SU-DHL-6 (cell line): ENCODE measurements around the gene SPACA9.

Source experiments
- H2AFZ ChIP-seq: fragments of 200-600 bp; sonication (generic); 2 replicates; pipeline ENCODE4 v1.6.1; 2014; ENCODE audit warnings: low read depth, mild to moderate bottlenecking, moderate library complexity, mixed read lengths, antibody characterized with exemption, low read length; ENCODE audit not compliant: severe bottlenecking
- H3F3A ChIP-seq: fragments of 200-600 bp; shearing (Covaris generic); 2 replicates; pipeline ENCODE4 v1.6.0; 2016; ENCODE audit warnings: antibody characterized with exemption, mild to moderate bottlenecking; ENCODE audit not compliant: insufficient read depth
- H3K27ac ChIP-seq: fragments of 200-600 bp; sonication (generic); 2 replicates; pipeline ENCODE4 v1.5.1; 2016; ENCODE audit warnings: low read depth, mild to moderate bottlenecking, low read length, moderate library complexity, mixed read lengths
- H3K27me3 ChIP-seq: fragments of 200-600 bp; sonication (generic), shearing (Covaris generic); 2 replicates; pipeline ENCODE4 v1.6.0; 2014; ENCODE audit warnings: mild to moderate bottlenecking, low read length
- H3K36me3 ChIP-seq: fragments of 200-600 bp; sonication (generic); 2 replicates; pipeline ENCODE4 v1.6.1; 2014; ENCODE audit warnings: mild to moderate bottlenecking, low read length, mixed read lengths
- H3K4me2 ChIP-seq: fragments of 300-600, 200-600 bp; shearing (Covaris generic), sonication (generic); 2 replicates; pipeline ENCODE4 v1.6.0; 2014; ENCODE audit warnings: low read length, low read depth, mild to moderate bottlenecking; ENCODE audit not compliant: poor library complexity, severe bottlenecking
- H3K4me3 ChIP-seq: fragments of 200-600 bp; sonication (generic); 2 replicates; pipeline ENCODE4 v1.5.1; 2014; ENCODE audit warnings: antibody characterized with exemption, low read length, mild to moderate bottlenecking, mixed read lengths; ENCODE audit not compliant: insufficient read depth, poor library complexity, severe bottlenecking
- H3K79me2 ChIP-seq: fragments of 200-600 bp; sonication (generic); 2 replicates; pipeline ENCODE4 v1.6.1; 2014; ENCODE audit warnings: mild to moderate bottlenecking, low read length, moderate library complexity; ENCODE audit not compliant: insufficient read depth
- H3K9ac ChIP-seq: fragments of 200-600 bp; sonication (generic); 2 replicates; pipeline ENCODE4 v1.7.0; 2014; ENCODE audit warnings: mild to moderate bottlenecking, low read length
- H3K9me2 ChIP-seq: fragments of 200-600 bp; sonication (generic); replicated peaks from 2 replicates; pipeline ENCODE4 v1.6.1; 2014; ENCODE audit warnings: low read length; ENCODE audit not compliant: insufficient read depth
- H3K9me3 ChIP-seq: fragments of 200-600 bp; sonication (generic); 2 replicates; pipeline ENCODE4 v1.6.1; 2014; ENCODE audit warnings: low read length, mixed read lengths; ENCODE audit not compliant: insufficient read depth
- H4K20me1 ChIP-seq: fragments of 200-600 bp; sonication (generic); 2 replicates; pipeline ENCODE4 v1.6.1; 2014; ENCODE audit warnings: low read depth, mild to moderate bottlenecking, antibody characterized with exemption, low read length, moderate library complexity, mixed read lengths
- EZH2phosphoT487 ChIP-seq: fragments of 200-600 bp; sonication (generic), shearing (Covaris generic); conservative IDR thresholded peaks from 2 replicates; pipeline ENCODE4 v1.6.1; 2018; ENCODE audit warnings: mild to moderate bottlenecking, antibody characterized with exemption, low read length, moderate library complexity, mixed read lengths
- TF ChIP-seq, protein P1 (sequence below): fragments of 200-600 bp; sonication (generic); IDR thresholded peaks from one replicate; pipeline ENCODE4 v1.5.1; 2017; ENCODE audit warnings: antibody characterized with exemption, mild to moderate bottlenecking, low read length, moderate library complexity; ENCODE audit not compliant: insufficient read depth, poor library complexity, severe bottlenecking

SPACA9 gene

DNA sequence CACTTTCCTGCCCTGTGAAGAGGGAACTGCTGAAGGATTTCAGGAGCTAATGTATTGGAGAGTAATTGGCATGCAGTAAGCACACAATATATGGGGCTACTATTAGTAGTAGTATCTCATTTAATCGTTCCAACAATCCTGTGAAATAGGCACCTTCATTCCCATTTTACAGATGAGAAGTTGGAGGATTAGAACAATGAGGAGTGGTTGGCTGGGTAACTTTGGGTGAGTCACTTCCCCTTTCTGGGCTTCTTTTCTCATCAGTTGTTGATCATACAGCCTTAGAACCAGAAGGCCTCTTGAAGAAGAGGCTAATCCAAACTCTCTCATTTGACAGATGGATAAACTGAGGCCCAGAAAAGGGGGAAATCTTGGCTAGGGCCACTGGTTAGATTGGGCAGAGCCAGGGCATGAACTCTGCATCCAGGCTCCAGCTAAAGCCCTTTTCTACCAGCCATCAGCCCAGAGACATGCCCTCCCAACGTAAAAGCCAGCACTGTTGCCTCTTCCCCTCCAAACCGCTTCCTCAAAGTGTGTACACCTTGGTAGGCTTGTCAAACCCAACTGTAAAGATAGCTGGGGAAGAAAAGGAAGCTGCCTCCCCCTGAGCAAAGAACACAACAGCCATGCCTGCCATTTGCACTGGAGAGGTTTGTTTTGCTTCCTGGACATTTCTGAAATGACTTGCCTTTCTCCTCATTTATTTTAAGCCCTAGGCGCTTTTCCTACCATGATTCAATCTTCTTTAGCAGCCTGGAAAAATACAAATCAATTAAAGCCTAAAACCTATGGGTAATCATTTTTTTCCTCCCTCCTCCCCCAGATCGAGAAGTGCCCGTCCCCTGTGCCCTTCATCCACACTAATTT is 992 bp downstream of the SPACA9 start:
- no peak overlapping the region for H3K9ac ChIP-seq
- H3K27ac ChIP-seq: no peak overlapping the region
- no peaks in the 10 kb centered on the region for H3K9me2 ChIP-seq
- no peaks in the 10 kb centered on the region for H3K36me3 ChIP-seq
- no peaks in the 10 kb centered on the region for H4K20me1 ChIP-seq
- TF ChIP-seq, protein P1, sequence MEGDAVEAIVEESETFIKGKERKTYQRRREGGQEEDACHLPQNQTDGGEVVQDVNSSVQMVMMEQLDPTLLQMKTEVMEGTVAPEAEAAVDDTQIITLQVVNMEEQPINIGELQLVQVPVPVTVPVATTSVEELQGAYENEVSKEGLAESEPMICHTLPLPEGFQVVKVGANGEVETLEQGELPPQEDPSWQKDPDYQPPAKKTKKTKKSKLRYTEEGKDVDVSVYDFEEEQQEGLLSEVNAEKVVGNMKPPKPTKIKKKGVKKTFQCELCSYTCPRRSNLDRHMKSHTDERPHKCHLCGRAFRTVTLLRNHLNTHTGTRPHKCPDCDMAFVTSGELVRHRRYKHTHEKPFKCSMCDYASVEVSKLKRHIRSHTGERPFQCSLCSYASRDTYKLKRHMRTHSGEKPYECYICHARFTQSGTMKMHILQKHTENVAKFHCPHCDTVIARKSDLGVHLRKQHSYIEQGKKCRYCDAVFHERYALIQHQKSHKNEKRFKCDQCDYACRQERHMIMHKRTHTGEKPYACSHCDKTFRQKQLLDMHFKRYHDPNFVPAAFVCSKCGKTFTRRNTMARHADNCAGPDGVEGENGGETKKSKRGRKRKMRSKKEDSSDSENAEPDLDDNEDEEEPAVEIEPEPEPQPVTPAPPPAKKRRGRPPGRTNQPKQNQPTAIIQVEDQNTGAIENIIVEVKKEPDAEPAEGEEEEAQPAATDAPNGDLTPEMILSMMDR: no peak
- TF ChIP-seq EZH2phosphoT487: no peak
- H2AFZ ChIP-seq: no peak overlapping the region
- H3K9me3 ChIP-seq: no peaks in the 10 kb centered on the region
- H3K4me2 ChIP-seq: no peak overlapping the region
- H3K4me3 ChIP-seq: no peak overlapping the region
- H3K79me2 ChIP-seq: no peaks in the 10 kb centered on the region
- H3F3A ChIP-seq: peaks cover 3% of the 10 kb centered on the region; the same call in 1 of the 2 replicates
- no peaks in the 10 kb centered on the region; the same call in 1 of the 2 replicates for H3K27me3 ChIP-seq

DNA sequence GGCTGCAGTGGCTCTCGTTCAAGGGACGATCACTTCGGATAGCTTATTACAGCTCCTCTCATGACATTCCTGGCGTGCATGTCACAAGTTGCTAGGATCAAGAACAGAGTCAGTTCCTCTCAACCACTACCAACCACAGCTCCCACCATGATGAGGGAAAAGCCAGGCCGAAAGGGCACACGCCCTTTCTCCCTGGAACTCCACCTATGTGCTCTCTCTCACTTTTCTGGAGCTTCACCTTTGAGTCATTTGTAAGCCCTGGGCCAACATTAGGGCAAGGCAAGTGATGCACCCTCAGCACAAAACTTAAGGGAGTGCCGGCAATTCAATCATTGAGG is 1.6 kb downstream of the SPACA9 start:
- no peaks in the 10 kb centered on the region for H3K36me3 ChIP-seq
- H3K9me2 ChIP-seq: no peaks in the 10 kb centered on the region
- no peaks in the 10 kb centered on the region for H3K79me2 ChIP-seq
- TF ChIP-seq, protein P1: no peak
- TF ChIP-seq EZH2phosphoT487: no peak
- H3K9ac ChIP-seq: no peak overlapping the region
- no peaks in the 10 kb centered on the region; the same call in 1 of the 2 replicates for H3K27me3 ChIP-seq
- no peak overlapping the region for H3K4me2 ChIP-seq
- no peak overlapping the region for H2AFZ ChIP-seq
- peaks cover 3% of the 10 kb centered on the region; the same call in 1 of the 2 replicates for H3F3A ChIP-seq
- H3K4me3 ChIP-seq: no peak overlapping the region
- H4K20me1 ChIP-seq: no peaks in the 10 kb centered on the region
- H3K27ac ChIP-seq: no peak overlapping the region
- H3K9me3 ChIP-seq: no peaks in the 10 kb centered on the region

DNA sequence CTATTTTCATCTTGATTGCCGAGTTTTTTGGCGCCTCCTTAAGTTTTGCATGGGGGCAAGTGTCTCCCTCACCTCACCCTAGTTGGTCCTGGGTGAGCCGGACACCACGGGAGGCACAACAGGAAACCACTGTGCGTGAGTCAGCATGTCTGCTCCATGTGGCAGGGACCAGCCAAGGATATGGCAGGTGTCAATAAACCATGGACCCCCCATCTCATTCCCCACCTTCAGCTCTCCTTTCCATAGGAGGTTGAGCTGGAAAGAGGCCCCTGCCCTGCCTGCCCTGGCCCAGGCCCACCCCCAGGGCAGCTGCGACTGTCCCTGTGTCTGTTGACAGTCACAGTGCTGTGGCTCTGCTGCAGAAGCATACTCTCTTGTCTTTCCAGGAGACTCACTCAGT is 3.1 kb downstream of the SPACA9 start:
- no peaks in the 10 kb centered on the region for H3K9me3 ChIP-seq
- H3K4me2 ChIP-seq: no peak overlapping the region
- H3F3A ChIP-seq: peaks cover 3% of the 10 kb centered on the region; the same call in 1 of the 2 replicates
- H3K79me2 ChIP-seq: no peaks in the 10 kb centered on the region
- no peaks in the 10 kb centered on the region for H3K9me2 ChIP-seq
- H3K27me3 ChIP-seq: no peaks in the 10 kb centered on the region; the same call in 1 of the 2 replicates
- H3K27ac ChIP-seq: no peak overlapping the region
- no peak overlapping the region for H2AFZ ChIP-seq
- no peak for TF ChIP-seq EZH2phosphoT487
- H4K20me1 ChIP-seq: no peaks in the 10 kb centered on the region
- H3K9ac ChIP-seq: no peak overlapping the region
- no peak overlapping the region for H3K4me3 ChIP-seq
- no peaks in the 10 kb centered on the region for H3K36me3 ChIP-seq

DNA sequence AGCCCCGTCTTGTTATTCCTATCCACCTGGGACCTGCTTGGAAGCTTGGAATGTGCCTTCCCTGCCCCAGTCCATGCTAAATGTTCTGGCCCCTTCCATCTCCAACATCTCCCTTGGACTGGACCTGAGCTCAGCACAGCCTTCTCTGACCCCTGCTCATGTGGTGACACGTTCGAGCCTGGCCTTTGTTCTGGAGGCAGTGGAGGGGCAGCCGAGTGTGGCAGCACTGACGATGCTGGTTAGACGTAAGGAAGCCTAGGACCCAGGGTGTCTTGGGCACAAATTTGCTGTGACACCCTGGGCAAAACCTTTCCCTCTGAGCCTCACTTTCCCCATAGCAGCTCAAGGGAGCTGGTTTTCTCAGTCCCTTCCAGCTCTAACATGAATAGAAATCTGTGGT is 3.9 kb downstream of the SPACA9 start:
- no peaks in the 10 kb centered on the region for H3K9me3 ChIP-seq
- TF ChIP-seq, protein P1: no peak
- TF ChIP-seq EZH2phosphoT487: no peak
- H3K4me3 ChIP-seq: no peak overlapping the region
- H4K20me1 ChIP-seq: no peaks in the 10 kb centered on the region
- peaks cover 3% of the 10 kb centered on the region; the same call in 1 of the 2 replicates for H3F3A ChIP-seq
- no peaks in the 10 kb centered on the region for H3K79me2 ChIP-seq
- H3K36me3 ChIP-seq: no peaks in the 10 kb centered on the region
- no peak overlapping the region for H2AFZ ChIP-seq
- no peak overlapping the region for H3K27ac ChIP-seq
- H3K4me2 ChIP-seq: no peak overlapping the region
- no peaks in the 10 kb centered on the region for H3K9me2 ChIP-seq
- H3K27me3 ChIP-seq: no peaks in the 10 kb centered on the region; the same call in 1 of the 2 replicates
- H3K9ac ChIP-seq: no peak overlapping the region
